Spleen (tissue), 11 donors: Measurements from ENCODE around the gene GREB1. TPM values are rescaled to one million over a fixed set of nuclear protein-coding genes. Genes with fewer than 3 reads are reported as not detected.

Experiments used
- DNase-seq: peaks from one replicate; pipeline ENCODE4 v3.0.0-alpha.2; 2020
- H3K27ac ChIP-seq, 8 donors: fragments of 200-600 bp; sonication (generic) in 7 of 8; 1 replicate in 4 of 8; 2 replicates in 4 of 8; pipeline versions ENCODE4 v1.5.0 to v1.8.0; 2016 to 2021; ENCODE audit warnings: inconsistent platforms in 4 of 8, mild to moderate bottlenecking in 4 of 8, moderate library complexity in 1 of 8
- H3K27me3 ChIP-seq, 7 donors: fragments of 200-600 bp; sonication (generic) in 6 of 7; replicated peaks in 1 of 7; 1 replicate in 4 of 7; 2 replicates in 3 of 7; pipeline versions ENCODE4 v1.5.0 to v1.8.0; 2016 to 2021; ENCODE audit warnings: inconsistent platforms in 3 of 7, mild to moderate bottlenecking in 1 of 7
- H3K36me3 ChIP-seq, 6 donors: fragments of 200-600 bp; sonication (generic) in 5 of 6; 1 replicate in 4 of 6; 2 replicates in 2 of 6; pipeline versions ENCODE4 v1.5.0 to v1.8.0; 2016 to 2021; ENCODE audit warnings: inconsistent platforms in 2 of 6
- H3K4me1 ChIP-seq, 6 donors: fragments of 200-600 bp; sonication (generic) in 5 of 6; 1 replicate in 3 of 6; 2 replicates in 3 of 6; pipeline versions ENCODE4 v1.5.0 to v1.8.0; 2016 to 2021; ENCODE audit warnings: inconsistent platforms in 3 of 6
- H3K4me3 ChIP-seq, 8 donors: fragments of 200-600 bp; sonication (generic) in 7 of 8; 1 replicate in 4 of 8; 2 replicates in 4 of 8; pipeline versions ENCODE4 v1.5.0 to v1.8.0; 2016 to 2021; ENCODE audit warnings: inconsistent platforms in 4 of 8, mild to moderate bottlenecking in 4 of 8, moderate library complexity in 2 of 8
- H3K9me3 ChIP-seq, 8 donors: fragments of 200-600 bp; sonication (generic) in 7 of 8; 1 replicate in 4 of 8; 2 replicates in 4 of 8; pipeline versions ENCODE4 v1.5.0 to v1.8.0; 2016 to 2021; ENCODE audit warnings: inconsistent platforms in 4 of 8
- CTCF ChIP-seq, 11 experiments: fragments of 200-600 bp in 7 of 11; fragments of 450-650 bp in 4 of 11; sonication (generic) in 4 of 11; IDR thresholded peaks in 8 of 11; conservative IDR thresholded peaks in 3 of 11; 1 replicate in 7 of 11; 2 replicates in 4 of 11; pipeline versions ENCODE4 v1.4.0 to v1.8.0; 2016 to 2021; ENCODE audit warnings: antibody characterized with exemption in 11 of 11, inconsistent platforms in 4 of 11, mild to moderate bottlenecking in 1 of 11
- POLR2A ChIP-seq, 3 donors: fragments of 450-650 bp; IDR thresholded peaks; one replicate each; pipeline ENCODE4 v1.5.1; 2017; ENCODE audit warnings: antibody characterized with exemption in 3 of 3, mild to moderate bottlenecking in 1 of 3
- POLR2AphosphoS5 ChIP-seq, 3 donors: sonication (generic); formaldehyde crosslinking; IDR thresholded peaks; one replicate each; pipeline ENCODE4 v1.5.1; 2017; ENCODE audit warnings: antibody characterized with exemption in 3 of 3
- WGBS, 5 donors: extraction: QIAGEN DNeasy Blood & Tissue Kit in 3 of 5; methylation state at CpG; one replicate each; pipeline versions ENCODE4 v1.1.5 to v1.1.7; 2013 to 2018; 5-methylcytosine and 5-hydroxymethylcytosine counted together
- intact Hi-C: fragments of 100-400 bp; cut with DNase I; formaldehyde crosslinking; loops from one replicate; pipeline ENCODE4 v1.15.0; 2023; ENCODE audit warnings: low total_unique reads
- polyA plus RNA-seq, 3 donors: library from polyadenylated mRNA; stranded (reverse); fragments of 200-250 nt; gene quantifications; one replicate each; pipeline ENCODE4 v1.2.1, GENCODE V29; 2013
- total RNA-seq, 7 donors: library from RNA; depleted of rRNA in 3 of 7; stranded (reverse); fragments of >200 nt in 3 of 7; fragmentation: NEBNext Ultra II Directional in 4 of 7; extraction: Animal tissue kit (Norgen Biotek cat#: 25700) in 4 of 7; gene quantifications; one replicate each; pipeline versions ENCODE4 v1.1.0 to v1.2.1, GENCODE V29; 2016 to 2021
- donor health status: healthy with polysubstance abuse.
- donor health status: DM: no; HTN: no; CAD: no; lungs with moderate emphysema.
- donor health status: DM: no; HTN: no; CAD: no.
- donor health status: Bipolar disorder and iron deficiency.
- donor health status: healthy.
- donor health status: DM: no; HTN: no; CAD: no.
- donor health status: DM: yes; HTN: yes; CAD: no.

Gene GREB1
- total and polyA plus RNA-seq, 10 donors: 0.06 to 1.6 (median 0.51) TPM; not detected in 1

- Histone ChIP-seq H3K27me3 (peaks cover 0 to 34% (median 4%) of the 10 kb centered on the region in 7 donors), H3K27ac (no peak overlapping the region), H3K4me3 (no peak overlapping the region), H3K9me3 (peaks cover 0 to 5% (median 0%) of the 10 kb centered on the region in 8 donors), H3K4me1 (no peaks in the 10 kb centered on the region), H3K36me3 (no peaks in the 10 kb centered on the region)
- intact Hi-C loops: no loop called here
- WGBS, 5 donors: 62 to 67% (median 65%) methylated on average over 3 of the region's 3 CpGs
- no peak for DNase-seq
- TF ChIP-seq POLR2A (IDR thresholded peaks at IDR 0.05) (no peak), CTCF (IDR thresholded peaks at IDR 0.05 in 8 of 11, conservative IDR thresholded peaks at IDR 0.05 in 3 of 11) (no peak), POLR2AphosphoS5 (IDR thresholded peaks at IDR 0.05) (no peak)
These were observed 42.4 kb upstream of the GREB1 start for GRCh38 chr2:11491348-11491933.

GRCh38 chr2:11492244-11492643 lies 41.6 kb upstream of the GREB1 start:
- Histone ChIP-seq H3K4me3 (no peak overlapping the region), H3K4me1 (no peaks in the 10 kb centered on the region), H3K27me3 (peaks cover 0 to 26% (median 0%) of the 10 kb centered on the region in 7 donors), H3K36me3 (no peaks in the 10 kb centered on the region), H3K9me3 (peaks cover 0 to 5% (median 0%) of the 10 kb centered on the region in 8 donors), H3K27ac (no peak overlapping the region)
- 81 to 92% (median 85%) methylated on average over 3 of the region's 3 CpGs for WGBS, 5 donors
- intact Hi-C loops: no loop called here
- no peak for DNase-seq
- TF ChIP-seq POLR2AphosphoS5 (IDR thresholded peaks at IDR 0.05): no peak
- TF ChIP-seq CTCF (IDR thresholded peaks at IDR 0.05 in 8 of 11, conservative IDR thresholded peaks at IDR 0.05 in 3 of 11): no peak
- no peak for TF ChIP-seq POLR2A (IDR thresholded peaks at IDR 0.05)

- no peaks in the 10 kb centered on the region for H3K36me3 ChIP-seq
- TF ChIP-seq POLR2A (IDR thresholded peaks at IDR 0.05) (no peak), CTCF (IDR thresholded peaks at IDR 0.05 in 8 of 11, conservative IDR thresholded peaks at IDR 0.05 in 3 of 11) (no peak), POLR2AphosphoS5 (IDR thresholded peaks at IDR 0.05) (no peak)
- intact Hi-C loops: no loop called here
- H3K27me3 ChIP-seq: peaks cover 0 to 22% (median 0%) of the 10 kb centered on the region in 7 donors
- 71 to 92% (median 83%) methylated on average over 1 of the region's 1 CpG for WGBS, 5 donors
- peaks cover 0 to 5% (median 0%) of the 10 kb centered on the region in 8 donors for H3K9me3 ChIP-seq
- no peak for DNase-seq
- H3K4me3 ChIP-seq: no peak overlapping the region
- H3K4me1 ChIP-seq: no peaks in the 10 kb centered on the region
- no peak overlapping the region for H3K27ac ChIP-seq
These were observed 41.1 kb upstream of the GREB1 start for GRCh38 chr2:11492720-11493119.

- peaks cover 0 to 16% (median 0%) of the 10 kb centered on the region in 7 donors for H3K27me3 ChIP-seq
- WGBS, 5 donors: 88 to 95% (median 95%) methylated on average over 5 to 6 of the region's 6 CpGs
These were observed 40.6 kb upstream of the GREB1 start for GRCh38 chr2:11493282-11493681.

More at GRCh38 chr2:11493282-11493681, 40.6 kb upstream of the GREB1 start:
- TF ChIP-seq CTCF (IDR thresholded peaks at IDR 0.05 in 8 of 11, conservative IDR thresholded peaks at IDR 0.05 in 3 of 11) (no peak), POLR2AphosphoS5 (IDR thresholded peaks at IDR 0.05) (no peak), POLR2A (IDR thresholded peaks at IDR 0.05) (no peak)
- H3K9me3 ChIP-seq: peaks cover 0 to 5% (median 0%) of the 10 kb centered on the region in 8 donors
- H3K27ac ChIP-seq: no peak overlapping the region
- intact Hi-C loops: no loop called here
- no peak overlapping the region for H3K4me3 ChIP-seq
- H3K36me3 ChIP-seq: no peaks in the 10 kb centered on the region
- no peak for DNase-seq
- peaks cover 0 to 4% (median under 1%) of the 10 kb centered on the region in 6 donors for H3K4me1 ChIP-seq
